Measurements from ENCODE around the gene CFAP58.

CFAP58 gene

GRCh38 chr10:104434601-104435000 lies 81.0 kb downstream of the CFAP58 start:
- no peak for TF ChIP-seq REST (IDR thresholded peaks at IDR 0.05; ENCODE audit: low read depth)
- TF ChIP-seq TAF1 (IDR thresholded peaks at IDR 0.05; ENCODE audit: low read depth): no peak
- TF ChIP-seq TEAD4 (IDR thresholded peaks at IDR 0.05): no peak
- TF ChIP-seq CEBPB (IDR thresholded peaks at IDR 0.05): no peak
- TF ChIP-seq TCF12 (IDR thresholded peaks at IDR 0.05; ENCODE audit: low read depth): no peak
- no peak for TF ChIP-seq EGR1 (IDR thresholded peaks at IDR 0.05)
- TF ChIP-seq MAX (IDR thresholded peaks at IDR 0.05): no peak
- TF ChIP-seq USF1 (IDR thresholded peaks at IDR 0.05): no peak
- no peak for TF ChIP-seq NFIC (IDR thresholded peaks at IDR 0.05)
- TF ChIP-seq FOXM1 (IDR thresholded peaks at IDR 0.05; ENCODE audit: borderline replicate concordance, low read depth): no peak
- no peak for TF ChIP-seq ZBTB7A (IDR thresholded peaks at IDR 0.05; ENCODE audit: low read depth)
- no peak for TF ChIP-seq YY1 (IDR thresholded peaks at IDR 0.05; ENCODE audit: low read depth)
- TF ChIP-seq EP300 (IDR thresholded peaks at IDR 0.05; ENCODE audit: borderline replicate concordance): no peak
- no peak for TF ChIP-seq CREB1 (IDR thresholded peaks at IDR 0.05; ENCODE audit: low read depth)
- no peak for TF ChIP-seq RAD21 (IDR thresholded peaks at IDR 0.05; ENCODE audit: low read depth)

- TF ChIP-seq TCF12 (IDR thresholded peaks at IDR 0.05; ENCODE audit: low read depth) (no peak), RAD21 (IDR thresholded peaks at IDR 0.05; ENCODE audit: low read depth) (no peak)
Observed at GRCh38 chr10:104435822-104436221, 82.2 kb downstream of the CFAP58 start.

GRCh38 chr10:104437226-104437625 lies 83.6 kb downstream of the CFAP58 start:
- no peak for TF ChIP-seq RAD21 (IDR thresholded peaks at IDR 0.05; ENCODE audit: low read depth)
- no peak for TF ChIP-seq REST (IDR thresholded peaks at IDR 0.05; ENCODE audit: low read depth)
- TF ChIP-seq TEAD4 (IDR thresholded peaks at IDR 0.05): no peak
- TF ChIP-seq ZBTB7A (IDR thresholded peaks at IDR 0.05; ENCODE audit: low read depth): no peak
- TF ChIP-seq EP300 (IDR thresholded peaks at IDR 0.05; ENCODE audit: borderline replicate concordance): no peak
- TF ChIP-seq MAX (IDR thresholded peaks at IDR 0.05): no peak
- TF ChIP-seq FOXM1 (IDR thresholded peaks at IDR 0.05; ENCODE audit: borderline replicate concordance, low read depth): no peak
- TF ChIP-seq CEBPB (IDR thresholded peaks at IDR 0.05): no peak
- TF ChIP-seq EGR1 (IDR thresholded peaks at IDR 0.05): no peak
- TF ChIP-seq CREB1 (IDR thresholded peaks at IDR 0.05; ENCODE audit: low read depth): no peak
- TF ChIP-seq NFIC (IDR thresholded peaks at IDR 0.05): no peak
- TF ChIP-seq TCF12 (IDR thresholded peaks at IDR 0.05; ENCODE audit: low read depth): no peak
- TF ChIP-seq YY1 (IDR thresholded peaks at IDR 0.05; ENCODE audit: low read depth): no peak
- no peak for TF ChIP-seq TAF1 (IDR thresholded peaks at IDR 0.05; ENCODE audit: low read depth)
- no peak for TF ChIP-seq USF1 (IDR thresholded peaks at IDR 0.05)

- TF ChIP-seq CREB1 (IDR thresholded peaks at IDR 0.05; ENCODE audit: low read depth) (no peak), MAX (IDR thresholded peaks at IDR 0.05) (no peak), RAD21 (IDR thresholded peaks at IDR 0.05; ENCODE audit: low read depth) (no peak), EGR1 (IDR thresholded peaks at IDR 0.05) (no peak)
Observed at GRCh38 chr10:104440221-104440620, 86.6 kb downstream of the CFAP58 start.

- TF ChIP-seq TCF12 (IDR thresholded peaks at IDR 0.05; ENCODE audit: low read depth): no peak
- TF ChIP-seq NFIC (IDR thresholded peaks at IDR 0.05): no peak
- no peak for TF ChIP-seq EGR1 (IDR thresholded peaks at IDR 0.05)
- TF ChIP-seq YY1 (IDR thresholded peaks at IDR 0.05; ENCODE audit: low read depth): no peak
- no peak for TF ChIP-seq EP300 (IDR thresholded peaks at IDR 0.05; ENCODE audit: borderline replicate concordance)
- TF ChIP-seq USF1 (IDR thresholded peaks at IDR 0.05): no peak
- no peak for TF ChIP-seq CREB1 (IDR thresholded peaks at IDR 0.05; ENCODE audit: low read depth)
- TF ChIP-seq REST (IDR thresholded peaks at IDR 0.05; ENCODE audit: low read depth): no peak
- TF ChIP-seq RAD21 (IDR thresholded peaks at IDR 0.05; ENCODE audit: low read depth): no peak
- TF ChIP-seq TEAD4 (IDR thresholded peaks at IDR 0.05): no peak
- TF ChIP-seq ZBTB7A (IDR thresholded peaks at IDR 0.05; ENCODE audit: low read depth): no peak
- TF ChIP-seq MAX (IDR thresholded peaks at IDR 0.05): no peak
- TF ChIP-seq FOXM1 (IDR thresholded peaks at IDR 0.05; ENCODE audit: borderline replicate concordance, low read depth): no peak
- no peak for TF ChIP-seq CEBPB (IDR thresholded peaks at IDR 0.05)
- TF ChIP-seq TAF1 (IDR thresholded peaks at IDR 0.05; ENCODE audit: low read depth): no peak
Observed at GRCh38 chr10:104441329-104442000, 87.8 kb downstream of the CFAP58 start.
